Measurements from ENCODE around the gene SUMO2. TPM values are rescaled to one million over a fixed set of nuclear protein-coding genes. Genes with fewer than 3 reads are reported as not detected.

SUMO2 gene
- total and polyA plus RNA-seq, 2 experiments from 2014 or later: 139 to 890 TPM

DNA sequence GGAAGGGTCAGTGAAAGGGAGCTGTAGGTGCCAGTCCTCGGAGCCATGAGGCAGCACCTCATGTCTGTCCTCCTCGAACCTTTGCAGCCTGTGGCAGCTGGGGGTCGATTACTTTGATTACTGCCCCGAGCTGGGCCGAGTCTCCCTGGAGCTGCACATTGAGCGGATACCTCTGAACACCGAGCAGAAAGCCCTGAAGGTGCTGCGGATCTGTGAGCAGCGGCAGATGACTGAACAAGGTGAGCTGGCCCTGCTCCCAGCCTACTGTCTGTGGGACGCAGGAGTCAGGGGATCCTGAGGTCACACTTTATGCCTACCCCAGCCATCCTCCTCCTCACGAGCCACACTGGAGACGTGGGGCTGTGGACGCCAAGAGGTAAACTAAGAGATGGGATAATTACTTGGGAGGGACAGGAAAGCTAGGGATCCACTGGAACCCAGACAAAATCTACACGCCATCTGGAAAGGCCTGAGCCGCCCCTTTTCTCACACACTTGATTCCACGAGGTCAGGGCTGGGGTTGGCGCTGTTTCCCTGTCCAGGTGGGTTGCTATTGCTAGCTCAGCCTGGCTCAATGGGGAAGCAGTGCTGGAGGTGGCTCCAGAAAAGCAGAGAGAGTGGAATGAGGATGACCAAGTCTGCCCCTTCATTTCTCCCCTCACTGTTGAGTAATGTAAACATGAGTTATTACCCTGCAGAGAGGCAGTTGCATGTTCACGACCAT is 49.1 kb upstream of the SUMO2 start:
- H4K20me1 ChIP-seq (replicated peaks; ENCODE audit: insufficient read depth): peaks cover 3% of the 10 kb centered on the region; the same call in 1 of the 2 replicates
- H3K36me3 ChIP-seq (ENCODE audit: insufficient read depth): peaks cover 42% of the 10 kb centered on the region
- H3F3A ChIP-seq (replicated peaks; ENCODE audit: low read depth): peaks cover 26% of the 10 kb centered on the region
- H3K4me3 ChIP-seq: no peak overlapping the region
- H3K9me2 ChIP-seq (ENCODE audit: insufficient read depth): no peaks in the 10 kb centered on the region
- no peak overlapping the region for H3K4me2 ChIP-seq
- H3K27ac ChIP-seq (ENCODE audit: low read depth): no peak overlapping the region
- H3K9me3 Mint-ChIP-seq: no peaks in the 10 kb centered on the region
- H3K4me1 ChIP-seq (ENCODE audit: insufficient read depth): no peaks in the 10 kb centered on the region
- DNase-seq (ENCODE audit: low spot score) (no peak), ATAC-seq (no peak)
- no peaks in the 10 kb centered on the region for H3K27me3 ChIP-seq (ENCODE audit: insufficient read depth)
- no peaks in the 10 kb centered on the region for H3K79me2 ChIP-seq (replicated peaks; ENCODE audit: insufficient read depth)
- TF ChIP-seq ZNF114 (CRISPR knock-in tag; IDR thresholded peaks at IDR 0.05) (no peak), NANOG (IDR thresholded peaks at IDR 0.05; ENCODE audit: borderline replicate concordance) (no peak), EZH2phosphoT487 (IDR thresholded peaks at IDR 0.05; ENCODE audit: unreplicated experiment) (no peak), ZNF331 (CRISPR knock-in tag; IDR thresholded peaks at IDR 0.05; ENCODE audit: low read depth) (no peak), STAT1 (IDR thresholded peaks at IDR 0.05; ENCODE audit: unreplicated experiment) (no peak), POLR2AphosphoS5 (IDR thresholded peaks at IDR 0.05; ENCODE audit: low read depth) (no peak), EZH2 (IDR thresholded peaks at IDR 0.05; ENCODE audit: low read depth, unreplicated experiment) (no peak), CREB1 (CRISPR knock-in tag; IDR thresholded peaks at IDR 0.05; ENCODE audit: low read depth) (no peak)
- TF ChIP-seq, protein P1, sequence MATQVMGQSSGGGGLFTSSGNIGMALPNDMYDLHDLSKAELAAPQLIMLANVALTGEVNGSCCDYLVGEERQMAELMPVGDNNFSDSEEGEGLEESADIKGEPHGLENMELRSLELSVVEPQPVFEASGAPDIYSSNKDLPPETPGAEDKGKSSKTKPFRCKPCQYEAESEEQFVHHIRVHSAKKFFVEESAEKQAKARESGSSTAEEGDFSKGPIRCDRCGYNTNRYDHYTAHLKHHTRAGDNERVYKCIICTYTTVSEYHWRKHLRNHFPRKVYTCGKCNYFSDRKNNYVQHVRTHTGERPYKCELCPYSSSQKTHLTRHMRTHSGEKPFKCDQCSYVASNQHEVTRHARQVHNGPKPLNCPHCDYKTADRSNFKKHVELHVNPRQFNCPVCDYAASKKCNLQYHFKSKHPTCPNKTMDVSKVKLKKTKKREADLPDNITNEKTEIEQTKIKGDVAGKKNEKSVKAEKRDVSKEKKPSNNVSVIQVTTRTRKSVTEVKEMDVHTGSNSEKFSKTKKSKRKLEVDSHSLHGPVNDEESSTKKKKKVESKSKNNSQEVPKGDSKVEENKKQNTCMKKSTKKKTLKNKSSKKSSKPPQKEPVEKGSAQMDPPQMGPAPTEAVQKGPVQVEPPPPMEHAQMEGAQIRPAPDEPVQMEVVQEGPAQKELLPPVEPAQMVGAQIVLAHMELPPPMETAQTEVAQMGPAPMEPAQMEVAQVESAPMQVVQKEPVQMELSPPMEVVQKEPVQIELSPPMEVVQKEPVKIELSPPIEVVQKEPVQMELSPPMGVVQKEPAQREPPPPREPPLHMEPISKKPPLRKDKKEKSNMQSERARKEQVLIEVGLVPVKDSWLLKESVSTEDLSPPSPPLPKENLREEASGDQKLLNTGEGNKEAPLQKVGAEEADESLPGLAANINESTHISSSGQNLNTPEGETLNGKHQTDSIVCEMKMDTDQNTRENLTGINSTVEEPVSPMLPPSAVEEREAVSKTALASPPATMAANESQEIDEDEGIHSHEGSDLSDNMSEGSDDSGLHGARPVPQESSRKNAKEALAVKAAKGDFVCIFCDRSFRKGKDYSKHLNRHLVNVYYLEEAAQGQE (IDR thresholded peaks at IDR 0.05; ENCODE audit: unreplicated experiment): no peak
- TF ChIP-seq, protein P2, sequence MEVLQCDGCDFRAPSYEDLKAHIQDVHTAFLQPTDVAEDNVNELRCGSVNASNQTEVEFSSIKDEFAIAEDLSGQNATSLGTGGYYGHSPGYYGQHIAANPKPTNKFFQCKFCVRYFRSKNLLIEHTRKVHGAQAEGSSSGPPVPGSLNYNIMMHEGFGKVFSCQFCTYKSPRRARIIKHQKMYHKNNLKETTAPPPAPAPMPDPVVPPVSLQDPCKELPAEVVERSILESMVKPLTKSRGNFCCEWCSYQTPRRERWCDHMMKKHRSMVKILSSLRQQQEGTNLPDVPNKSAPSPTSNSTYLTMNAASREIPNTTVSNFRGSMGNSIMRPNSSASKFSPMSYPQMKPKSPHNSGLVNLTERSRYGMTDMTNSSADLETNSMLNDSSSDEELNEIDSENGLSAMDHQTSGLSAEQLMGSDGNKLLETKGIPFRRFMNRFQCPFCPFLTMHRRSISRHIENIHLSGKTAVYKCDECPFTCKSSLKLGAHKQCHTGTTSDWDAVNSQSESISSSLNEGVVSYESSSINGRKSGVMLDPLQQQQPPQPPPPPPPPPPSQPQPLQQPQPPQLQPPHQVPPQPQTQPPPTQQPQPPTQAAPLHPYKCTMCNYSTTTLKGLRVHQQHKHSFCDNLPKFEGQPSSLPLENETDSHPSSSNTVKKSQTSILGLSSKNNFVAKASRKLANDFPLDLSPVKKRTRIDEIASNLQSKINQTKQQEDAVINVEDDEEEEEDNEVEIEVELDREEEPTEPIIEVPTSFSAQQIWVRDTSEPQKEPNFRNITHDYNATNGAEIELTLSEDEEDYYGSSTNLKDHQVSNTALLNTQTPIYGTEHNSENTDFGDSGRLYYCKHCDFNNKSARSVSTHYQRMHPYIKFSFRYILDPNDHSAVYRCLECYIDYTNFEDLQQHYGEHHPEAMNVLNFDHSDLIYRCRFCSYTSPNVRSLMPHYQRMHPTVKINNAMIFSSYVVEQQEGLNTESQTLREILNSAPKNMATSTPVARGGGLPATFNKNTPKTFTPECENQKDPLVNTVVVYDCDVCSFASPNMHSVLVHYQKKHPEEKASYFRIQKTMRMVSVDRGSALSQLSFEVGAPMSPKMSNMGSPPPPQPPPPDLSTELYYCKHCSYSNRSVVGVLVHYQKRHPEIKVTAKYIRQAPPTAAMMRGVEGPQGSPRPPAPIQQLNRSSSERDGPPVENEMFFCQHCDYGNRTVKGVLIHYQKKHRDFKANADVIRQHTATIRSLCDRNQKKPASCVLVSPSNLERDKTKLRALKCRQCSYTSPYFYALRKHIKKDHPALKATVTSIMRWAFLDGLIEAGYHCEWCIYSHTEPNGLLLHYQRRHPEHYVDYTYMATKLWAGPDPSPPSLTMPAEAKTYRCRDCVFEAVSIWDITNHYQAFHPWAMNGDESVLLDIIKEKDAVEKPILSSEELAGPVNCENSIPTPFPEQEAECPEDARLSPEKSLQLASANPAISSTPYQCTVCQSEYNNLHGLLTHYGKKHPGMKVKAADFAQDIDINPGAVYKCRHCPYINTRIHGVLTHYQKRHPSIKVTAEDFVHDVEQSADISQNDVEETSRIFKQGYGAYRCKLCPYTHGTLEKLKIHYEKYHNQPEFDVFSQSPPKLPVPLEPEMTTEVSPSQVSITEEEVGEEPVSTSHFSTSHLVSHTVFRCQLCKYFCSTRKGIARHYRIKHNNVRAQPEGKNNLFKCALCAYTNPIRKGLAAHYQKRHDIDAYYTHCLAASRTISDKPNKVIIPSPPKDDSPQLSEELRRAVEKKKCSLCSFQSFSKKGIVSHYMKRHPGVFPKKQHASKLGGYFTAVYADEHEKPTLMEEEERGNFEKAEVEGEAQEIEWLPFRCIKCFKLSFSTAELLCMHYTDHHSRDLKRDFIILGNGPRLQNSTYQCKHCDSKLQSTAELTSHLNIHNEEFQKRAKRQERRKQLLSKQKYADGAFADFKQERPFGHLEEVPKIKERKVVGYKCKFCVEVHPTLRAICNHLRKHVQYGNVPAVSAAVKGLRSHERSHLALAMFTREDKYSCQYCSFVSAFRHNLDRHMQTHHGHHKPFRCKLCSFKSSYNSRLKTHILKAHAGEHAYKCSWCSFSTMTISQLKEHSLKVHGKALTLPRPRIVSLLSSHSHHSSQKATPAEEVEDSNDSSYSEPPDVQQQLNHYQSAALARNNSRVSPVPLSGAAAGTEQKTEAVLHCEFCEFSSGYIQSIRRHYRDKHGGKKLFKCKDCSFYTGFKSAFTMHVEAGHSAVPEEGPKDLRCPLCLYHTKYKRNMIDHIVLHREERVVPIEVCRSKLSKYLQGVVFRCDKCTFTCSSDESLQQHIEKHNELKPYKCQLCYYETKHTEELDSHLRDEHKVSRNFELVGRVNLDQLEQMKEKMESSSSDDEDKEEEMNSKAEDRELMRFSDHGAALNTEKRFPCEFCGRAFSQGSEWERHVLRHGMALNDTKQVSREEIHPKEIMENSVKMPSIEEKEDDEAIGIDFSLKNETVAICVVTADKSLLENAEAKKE (CRISPR knock-in tag; IDR thresholded peaks at IDR 0.05): no peak
- TF ChIP-seq, protein P3, sequence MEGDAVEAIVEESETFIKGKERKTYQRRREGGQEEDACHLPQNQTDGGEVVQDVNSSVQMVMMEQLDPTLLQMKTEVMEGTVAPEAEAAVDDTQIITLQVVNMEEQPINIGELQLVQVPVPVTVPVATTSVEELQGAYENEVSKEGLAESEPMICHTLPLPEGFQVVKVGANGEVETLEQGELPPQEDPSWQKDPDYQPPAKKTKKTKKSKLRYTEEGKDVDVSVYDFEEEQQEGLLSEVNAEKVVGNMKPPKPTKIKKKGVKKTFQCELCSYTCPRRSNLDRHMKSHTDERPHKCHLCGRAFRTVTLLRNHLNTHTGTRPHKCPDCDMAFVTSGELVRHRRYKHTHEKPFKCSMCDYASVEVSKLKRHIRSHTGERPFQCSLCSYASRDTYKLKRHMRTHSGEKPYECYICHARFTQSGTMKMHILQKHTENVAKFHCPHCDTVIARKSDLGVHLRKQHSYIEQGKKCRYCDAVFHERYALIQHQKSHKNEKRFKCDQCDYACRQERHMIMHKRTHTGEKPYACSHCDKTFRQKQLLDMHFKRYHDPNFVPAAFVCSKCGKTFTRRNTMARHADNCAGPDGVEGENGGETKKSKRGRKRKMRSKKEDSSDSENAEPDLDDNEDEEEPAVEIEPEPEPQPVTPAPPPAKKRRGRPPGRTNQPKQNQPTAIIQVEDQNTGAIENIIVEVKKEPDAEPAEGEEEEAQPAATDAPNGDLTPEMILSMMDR (conservative IDR thresholded peaks at IDR 0.05; ENCODE audit: low read depth in 2 of 2): no peak
- TF ChIP-seq, protein P4, sequence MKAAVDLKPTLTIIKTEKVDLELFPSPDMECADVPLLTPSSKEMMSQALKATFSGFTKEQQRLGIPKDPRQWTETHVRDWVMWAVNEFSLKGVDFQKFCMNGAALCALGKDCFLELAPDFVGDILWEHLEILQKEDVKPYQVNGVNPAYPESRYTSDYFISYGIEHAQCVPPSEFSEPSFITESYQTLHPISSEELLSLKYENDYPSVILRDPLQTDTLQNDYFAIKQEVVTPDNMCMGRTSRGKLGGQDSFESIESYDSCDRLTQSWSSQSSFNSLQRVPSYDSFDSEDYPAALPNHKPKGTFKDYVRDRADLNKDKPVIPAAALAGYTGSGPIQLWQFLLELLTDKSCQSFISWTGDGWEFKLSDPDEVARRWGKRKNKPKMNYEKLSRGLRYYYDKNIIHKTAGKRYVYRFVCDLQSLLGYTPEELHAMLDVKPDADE (IDR thresholded peaks at IDR 0.05): no peak
- no peaks in the 10 kb centered on the region for H3K4me1 Mint-ChIP-seq
- H3K27me3 Mint-ChIP-seq (ENCODE audit: insufficient read depth, low read depth, poor library complexity): peaks cover 13% of the 10 kb centered on the region
- H3K27ac Mint-ChIP-seq: no peak overlapping the region
- no peak overlapping the region for H3K4me3 Mint-ChIP-seq
- H3K36me3 Mint-ChIP-seq (ENCODE audit: low read depth): peaks cover 83% of the 10 kb centered on the region
- H2AFZ ChIP-seq: no peak overlapping the region

Measured in GM23338 (cell line).